GM10847 (cell line): Measurements from ENCODE around the gene MROH2A.

ENCODE experiments used
- POLR2A ChIP-seq: IDR thresholded peaks from 2 replicates; pipeline ENCODE4 v1.6.1; 2011; ENCODE audit not compliant: insufficient read length; ENCODE audit errors: extremely low read depth

MROH2A gene

DNA sequence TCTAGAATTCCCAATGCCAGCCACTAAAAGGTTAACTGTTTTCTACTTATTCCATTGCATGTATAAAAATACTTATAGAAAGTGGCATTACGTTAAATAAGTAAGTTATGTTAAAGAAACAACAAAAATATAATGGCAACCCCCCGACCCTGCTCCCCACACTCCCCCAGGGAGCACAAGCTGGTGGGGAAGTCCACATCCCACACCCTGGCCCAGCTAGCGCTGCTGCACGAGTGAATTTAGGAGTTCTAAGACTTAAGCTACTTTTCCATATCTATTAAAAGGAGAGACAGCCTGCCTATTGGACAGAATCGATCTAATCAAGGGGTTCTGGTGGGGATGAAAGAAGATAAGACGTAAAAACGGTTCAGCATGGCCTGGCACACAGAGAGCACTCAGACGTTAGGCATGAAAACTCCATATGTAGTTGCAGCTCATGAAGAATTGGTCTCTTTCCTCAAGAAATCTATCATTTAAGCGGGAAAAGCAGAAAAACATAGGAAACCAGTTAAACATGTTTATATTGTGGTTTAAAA lies 59.6 kb downstream of the MROH2A start:
- TF ChIP-seq POLR2A: no peak

DNA sequence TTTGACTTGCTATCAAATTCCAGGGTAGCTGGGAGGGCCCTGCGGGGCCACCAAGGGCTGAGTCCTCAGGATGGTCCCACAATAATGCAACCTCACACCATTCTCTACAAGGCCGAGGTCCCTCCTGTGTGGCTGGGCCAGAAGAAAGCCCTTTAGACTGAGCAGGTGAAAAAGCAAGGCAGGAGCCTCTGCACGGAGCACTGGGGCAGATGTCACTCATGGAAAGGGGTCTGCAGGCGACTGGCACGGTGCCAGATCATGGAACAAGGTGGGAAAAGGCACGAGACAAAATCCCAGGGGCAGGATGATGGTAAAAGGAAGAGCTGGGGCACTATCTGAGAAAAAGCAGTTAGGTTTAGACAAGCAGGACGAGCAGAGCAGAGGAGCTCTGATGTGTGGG lies 60.1 kb downstream of the MROH2A start:
- TF ChIP-seq POLR2A: no peak

DNA sequence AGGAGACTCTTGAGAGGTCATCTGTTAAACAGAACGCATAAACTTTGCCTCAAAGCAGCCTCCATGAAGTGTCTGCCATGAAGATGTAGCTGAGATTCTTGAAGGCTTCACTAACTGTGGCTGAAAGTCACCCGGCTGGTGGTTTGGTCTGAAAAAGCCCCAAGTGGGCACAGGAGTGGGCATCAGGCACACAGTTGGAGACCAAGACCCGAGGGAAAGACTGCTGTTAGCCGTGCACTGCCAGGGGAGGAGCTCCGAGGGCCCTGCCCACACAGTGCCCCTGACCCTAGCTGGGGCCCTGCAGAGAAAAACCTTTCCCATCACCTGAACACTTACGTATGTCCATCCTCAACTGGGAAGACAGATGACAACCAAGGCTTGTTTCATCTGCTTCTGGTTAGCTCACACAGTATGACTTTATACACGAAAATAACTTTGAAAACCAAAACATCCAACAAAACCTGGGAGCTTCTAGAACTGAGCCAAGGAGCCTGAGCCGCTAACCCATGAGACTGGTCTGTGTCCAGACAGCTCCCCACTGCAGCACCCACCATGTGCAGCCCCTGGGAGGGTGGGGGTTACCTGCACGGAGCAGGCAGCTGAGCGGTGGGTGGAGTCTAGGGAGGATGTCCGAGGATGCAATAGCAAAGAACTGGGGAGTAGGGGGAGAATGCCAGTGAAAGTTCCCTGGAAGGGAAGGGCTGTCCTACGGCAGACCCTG lies 60.8 kb downstream of the MROH2A start:
- TF ChIP-seq POLR2A: no peak

DNA sequence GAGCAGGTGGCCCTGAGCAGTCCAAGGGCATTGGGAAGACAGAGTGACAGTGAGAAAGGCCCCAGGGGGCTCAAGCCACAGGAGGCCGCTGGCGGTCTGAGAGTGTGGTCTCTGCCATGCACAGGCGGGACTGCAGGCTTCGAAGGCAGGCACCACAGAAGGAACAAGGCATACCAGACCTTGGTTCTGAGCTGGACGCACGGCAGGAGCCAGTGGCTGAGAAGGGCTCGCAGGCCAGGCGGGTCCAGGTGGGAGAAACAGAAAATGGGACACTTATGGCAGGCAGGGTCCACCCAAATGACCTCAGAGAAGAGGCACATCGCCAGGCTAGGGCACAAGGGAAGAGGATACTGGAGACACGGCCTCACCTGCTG lies 61.3 kb downstream of the MROH2A start:
- no peak for TF ChIP-seq POLR2A

DNA sequence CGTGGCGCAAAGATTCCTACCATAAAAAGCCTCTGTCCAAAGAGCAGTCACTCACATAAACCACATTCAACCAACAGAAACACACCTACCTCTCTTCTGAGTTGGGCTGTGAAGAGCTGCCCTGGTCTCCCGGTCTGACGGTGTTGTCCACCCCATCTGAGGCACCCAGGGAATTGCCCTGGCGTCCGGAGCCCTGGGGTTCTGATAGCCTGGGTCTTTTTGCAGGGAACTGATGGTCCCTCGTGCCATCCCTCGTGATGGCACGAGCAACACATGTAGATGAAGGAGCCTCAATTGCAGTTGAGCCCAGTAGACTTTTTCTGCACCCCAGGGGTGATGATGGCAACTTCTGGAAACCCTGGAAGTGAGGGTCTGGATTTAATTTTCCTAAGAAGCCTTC lies 62.4 kb downstream of the MROH2A start:
- no peak for TF ChIP-seq POLR2A

DNA sequence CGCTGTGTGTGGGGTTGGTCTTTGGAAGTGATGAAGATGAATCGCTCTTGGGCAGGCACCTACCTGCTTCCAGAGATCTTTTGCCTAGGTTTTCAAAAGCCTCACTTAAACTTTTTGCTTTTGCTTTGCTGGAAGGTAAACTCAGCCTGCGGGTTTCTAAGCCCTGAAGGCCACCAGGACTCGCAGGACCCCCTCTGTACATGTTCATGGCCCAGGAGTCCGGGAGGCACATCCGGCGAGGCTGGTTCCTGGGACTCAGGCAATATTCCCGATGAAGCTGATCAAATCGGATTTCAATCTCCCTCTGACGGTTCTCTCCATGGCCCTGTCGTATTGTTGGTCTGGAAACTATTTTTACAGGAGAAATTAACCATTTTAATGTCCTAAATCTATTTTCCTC lies 63.1 kb downstream of the MROH2A start:
- TF ChIP-seq POLR2A: no peak

DNA sequence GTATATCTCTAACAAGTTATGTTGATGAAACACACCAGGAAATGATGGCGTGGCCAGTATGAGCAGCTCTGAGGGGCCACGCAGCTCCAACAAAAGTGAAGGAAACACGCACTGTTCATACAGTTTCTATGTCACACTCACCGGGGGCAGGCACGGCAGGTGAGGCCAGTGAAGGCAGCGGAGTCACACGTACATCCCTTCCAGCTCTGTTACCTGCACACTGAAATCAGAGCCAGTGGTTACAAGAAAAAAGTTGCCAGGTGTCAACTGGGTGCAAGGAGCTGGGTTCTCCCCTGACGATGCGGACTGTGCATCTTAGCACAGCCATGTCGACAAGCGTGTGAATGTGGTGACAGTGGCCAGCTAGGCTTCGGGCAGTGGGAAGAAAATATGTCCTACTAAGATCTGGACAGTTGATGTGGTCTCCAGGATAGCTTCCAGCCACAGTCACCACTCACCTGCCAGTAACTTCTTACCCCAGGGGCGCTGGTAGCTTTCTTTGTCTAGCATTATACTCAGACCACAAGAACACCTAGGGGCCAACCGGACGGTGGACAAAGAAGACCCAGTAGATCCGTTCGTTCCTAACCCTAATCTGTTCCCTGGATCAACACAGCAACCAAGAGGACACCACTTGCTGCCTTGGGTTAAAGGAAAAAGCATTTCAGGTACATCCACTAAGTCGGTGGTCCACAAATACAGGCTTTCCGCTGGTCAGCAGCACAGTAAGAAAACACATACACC lies 66.1 kb downstream of the MROH2A start:
- TF ChIP-seq POLR2A: no peak

DNA sequence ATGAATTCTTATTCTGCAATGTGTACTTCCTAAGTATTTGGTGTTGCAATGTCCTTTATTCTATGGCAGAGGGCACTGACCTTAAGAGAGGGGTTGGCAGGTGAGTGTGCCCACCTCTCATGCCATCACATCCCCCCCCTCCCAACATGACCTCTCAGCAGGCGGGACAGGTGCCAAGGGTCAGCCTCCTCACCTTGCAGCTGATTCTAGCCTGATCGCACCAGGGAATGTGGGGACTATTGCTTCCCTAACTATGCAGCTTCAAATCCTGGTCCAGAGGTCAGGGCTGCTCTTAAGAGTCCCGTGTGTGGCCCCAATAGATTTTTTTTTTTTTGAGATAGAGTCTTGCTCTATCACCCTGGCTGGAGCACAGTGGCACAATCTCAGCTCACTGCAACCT lies 66.7 kb downstream of the MROH2A start:
- TF ChIP-seq POLR2A: no peak

DNA sequence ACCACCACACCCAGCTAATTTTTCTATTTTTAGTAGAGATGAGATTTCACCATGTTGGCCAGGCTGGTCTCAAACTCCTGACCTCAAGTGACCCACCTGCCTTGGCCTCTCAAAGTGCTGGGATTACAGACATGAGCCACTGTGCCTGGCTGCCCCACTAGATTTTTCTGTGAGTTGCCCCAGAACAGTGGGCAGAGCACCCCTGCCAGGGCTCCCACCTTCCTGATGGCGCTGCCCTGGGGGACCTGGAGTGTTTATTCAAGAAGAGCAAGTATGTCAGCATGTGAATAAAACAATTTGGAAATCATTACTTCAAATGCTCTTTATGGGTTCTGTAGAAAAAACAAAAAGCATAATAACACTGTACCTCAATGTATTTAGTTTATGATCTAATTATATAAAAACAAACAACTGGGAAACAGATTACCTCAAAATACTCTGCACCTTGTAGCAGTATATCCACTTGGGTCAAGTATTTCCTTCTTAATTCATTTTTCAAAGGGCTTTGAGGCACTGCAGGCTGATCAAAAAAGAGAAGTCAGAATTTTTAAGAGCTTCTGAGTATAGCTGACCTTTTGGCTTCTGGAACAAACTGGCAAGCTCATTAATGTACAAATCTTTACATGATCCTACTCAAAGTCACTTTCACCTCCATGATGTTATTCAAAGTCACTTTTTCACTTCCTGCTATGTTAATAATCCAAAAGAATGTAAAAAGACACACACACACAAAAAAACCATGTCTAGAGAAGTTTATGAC lies 67.4 kb downstream of the MROH2A start:
- no peak for TF ChIP-seq POLR2A

DNA sequence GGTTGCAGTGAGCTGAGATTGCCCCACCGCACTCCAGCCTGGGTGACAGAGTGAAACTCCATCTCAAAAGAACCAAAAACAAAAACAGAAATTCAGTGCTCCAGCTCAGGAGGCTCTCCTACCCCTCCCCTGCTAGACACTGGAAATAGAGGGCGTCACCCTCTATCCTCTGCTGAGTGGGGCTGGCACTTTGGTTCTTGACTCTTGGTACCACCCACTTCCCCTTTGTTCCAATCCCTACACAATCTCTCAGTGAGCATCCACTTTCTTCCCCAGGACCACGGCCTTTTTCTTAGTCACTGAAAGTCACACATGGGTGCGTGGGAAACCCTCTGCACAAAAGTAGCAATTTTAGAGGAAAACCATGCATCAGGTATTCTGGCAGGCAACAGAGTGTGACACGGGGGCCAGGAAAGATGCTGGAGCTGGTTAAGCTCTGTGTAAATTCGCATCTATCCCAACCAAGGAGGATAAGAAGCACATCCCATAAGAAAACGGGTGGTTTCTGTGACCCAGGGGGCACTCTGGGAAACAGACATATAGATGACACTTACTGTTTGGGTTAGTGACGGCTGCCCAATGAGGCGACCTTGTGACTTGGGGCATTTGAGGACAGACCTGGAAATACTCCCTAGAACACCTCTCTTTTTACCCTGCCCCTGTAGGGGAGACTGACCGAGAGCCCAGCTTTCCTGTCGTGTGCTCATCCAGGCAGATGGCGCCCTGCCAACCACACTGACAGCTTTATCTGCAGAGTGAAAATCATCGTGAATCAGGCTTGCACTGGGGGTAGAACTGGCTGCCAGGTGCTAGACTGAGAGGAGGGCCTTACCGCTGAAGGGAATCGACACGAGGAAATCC lies 68.5 kb downstream of the MROH2A start:
- TF ChIP-seq POLR2A: no peak

DNA sequence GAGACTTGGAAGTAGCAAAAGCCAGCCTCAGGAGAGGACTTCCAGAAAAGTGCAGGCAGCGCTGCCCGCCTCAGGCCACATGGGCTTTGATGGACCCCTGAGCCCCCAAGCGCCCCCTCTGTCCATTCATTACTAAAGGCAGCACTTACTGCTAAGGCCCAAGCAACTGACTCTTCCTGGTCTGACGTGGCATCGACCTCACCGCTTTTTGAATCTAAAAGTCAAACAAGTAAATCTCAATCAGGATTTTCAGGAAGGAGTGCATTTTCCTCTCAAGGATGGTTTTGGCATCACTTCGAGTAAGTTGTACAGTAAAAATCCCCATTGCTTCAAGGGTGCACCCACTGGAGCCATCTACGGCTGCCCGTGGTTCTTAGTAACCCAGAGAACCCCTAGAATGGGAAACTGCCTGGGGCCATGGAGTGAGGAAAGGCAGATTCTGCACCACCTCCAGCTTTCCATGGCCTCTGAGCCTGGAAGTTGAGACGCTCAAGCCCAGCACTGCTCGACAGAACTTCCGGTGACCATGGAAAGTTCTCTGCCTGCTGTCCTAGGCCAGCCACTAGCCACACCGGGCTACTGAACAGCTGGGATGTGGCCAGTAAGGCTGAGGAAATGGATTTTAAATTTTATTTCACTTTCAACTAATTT lies 69.2 kb downstream of the MROH2A start:
- no peak for TF ChIP-seq POLR2A

DNA sequence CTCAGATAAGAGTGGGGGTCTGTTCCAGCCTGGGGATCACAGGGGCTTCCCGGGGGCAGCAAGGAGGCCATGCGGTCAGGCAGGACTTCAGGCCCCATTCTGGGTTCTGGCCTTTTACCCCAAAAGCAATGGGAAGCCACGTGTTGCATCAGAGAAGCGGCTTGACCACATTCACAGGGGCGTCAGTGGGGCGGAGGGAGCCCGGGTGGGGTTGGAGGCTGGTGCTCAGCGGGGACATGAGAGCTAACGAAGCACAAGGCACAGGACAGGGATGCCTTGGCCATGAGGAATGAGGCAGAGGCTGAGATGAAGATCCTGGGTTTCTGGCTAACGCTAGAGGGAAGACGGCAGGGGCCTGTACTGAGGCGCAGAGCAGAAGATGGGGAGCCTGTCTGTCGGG lies 70.1 kb downstream of the MROH2A start:
- no peak for TF ChIP-seq POLR2A

DNA sequence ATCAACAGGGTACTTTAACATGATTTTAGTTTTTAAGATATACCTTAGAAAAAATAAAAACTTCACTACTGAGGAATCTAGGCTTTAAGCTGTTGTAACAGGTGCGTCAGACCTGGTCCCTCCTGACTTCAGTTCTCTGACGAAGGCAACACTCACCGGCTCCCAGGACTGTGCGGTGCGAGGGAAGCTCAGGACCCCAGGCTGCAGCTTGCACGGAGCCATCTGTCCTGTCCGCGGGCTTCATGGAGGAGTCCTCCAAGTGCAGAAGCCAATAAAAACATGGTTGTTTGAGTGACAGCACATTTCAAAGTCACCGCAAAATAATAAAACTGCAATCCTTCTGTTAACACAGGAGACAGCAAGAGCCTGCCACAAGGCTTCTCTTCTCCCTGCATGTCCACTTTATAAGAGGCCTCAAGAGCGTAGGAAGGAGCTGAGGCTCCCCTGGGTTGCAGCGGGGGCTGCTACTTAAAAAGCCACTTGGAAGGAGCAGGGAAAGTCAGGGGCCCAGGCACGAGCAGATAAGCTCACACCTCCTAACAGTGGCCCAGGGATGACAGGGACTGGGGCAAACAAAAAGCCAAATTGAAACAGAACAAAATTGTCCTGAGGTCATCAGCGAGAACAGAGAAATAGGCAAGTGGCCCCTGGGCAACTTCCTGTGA lies 71.6 kb downstream of the MROH2A start:
- TF ChIP-seq POLR2A: no peak

DNA sequence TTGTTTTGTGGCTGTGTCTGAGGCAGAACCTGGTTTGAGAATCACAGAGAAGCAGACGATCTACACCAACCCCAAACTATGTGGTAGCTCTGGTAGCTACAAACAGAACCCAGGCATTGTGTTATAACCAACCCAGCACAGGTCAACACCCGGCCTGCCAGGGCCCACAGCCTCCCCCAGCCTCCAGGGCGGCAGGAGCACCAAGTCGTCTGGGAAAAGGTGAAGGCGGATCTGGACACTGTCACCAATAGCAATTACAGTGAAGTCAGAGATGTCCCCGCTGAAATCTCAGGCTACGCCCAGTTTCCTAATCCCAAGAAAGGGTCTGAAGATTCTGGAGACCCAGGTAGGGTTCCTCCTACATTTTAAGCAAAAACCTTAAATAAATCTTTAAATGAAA lies 72.6 kb downstream of the MROH2A start:
- TF ChIP-seq POLR2A: no peak

DNA sequence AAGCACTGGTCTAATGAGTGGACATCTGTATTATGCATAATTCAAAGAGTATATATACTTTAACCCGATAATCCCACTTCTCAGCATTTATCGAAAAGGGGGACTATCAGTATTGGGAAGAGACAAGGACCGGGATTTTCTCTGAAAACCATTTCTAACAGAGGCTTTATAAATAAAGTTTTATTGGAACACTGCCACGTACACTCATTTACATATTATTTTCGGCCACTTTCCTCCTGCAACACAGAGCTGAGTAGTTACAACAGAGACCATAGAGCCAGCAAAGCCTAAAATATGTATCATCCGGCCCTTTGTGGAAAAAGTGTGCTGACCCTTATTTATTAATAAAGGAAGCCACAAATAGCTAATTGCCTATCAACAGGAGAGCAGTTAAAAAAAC lies 73.0 kb downstream of the MROH2A start:
- TF ChIP-seq POLR2A: no peak
